Measurements from ENCODE around the gene XRCC5.

Gene XRCC5

DNA sequence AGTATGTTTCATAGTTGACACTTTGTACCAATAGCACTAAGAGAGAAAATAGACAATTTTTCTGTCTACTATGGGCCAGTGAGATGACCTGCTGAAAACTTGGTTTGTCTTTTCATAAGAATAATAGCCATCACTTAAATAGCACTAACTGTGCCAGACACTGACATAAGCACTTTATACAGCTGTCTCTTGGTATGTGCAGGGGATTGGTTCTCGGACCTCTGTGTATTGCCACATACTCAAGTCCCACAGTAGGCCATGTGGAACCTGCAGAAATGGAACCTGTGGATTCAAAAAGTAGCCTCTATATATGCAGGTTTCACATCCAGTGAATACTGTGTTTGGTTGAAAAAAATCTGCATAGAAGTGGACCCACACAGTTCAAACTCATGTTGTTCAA, 126.7 kb downstream of the XRCC5 start:
- no peaks in the 10 kb centered on the region for H3K27me3 Mint-ChIP-seq
- no peak overlapping the region for H3K4me3 Mint-ChIP-seq
- ATAC-seq (ENCODE audit: low read depth), result no peak

DNA sequence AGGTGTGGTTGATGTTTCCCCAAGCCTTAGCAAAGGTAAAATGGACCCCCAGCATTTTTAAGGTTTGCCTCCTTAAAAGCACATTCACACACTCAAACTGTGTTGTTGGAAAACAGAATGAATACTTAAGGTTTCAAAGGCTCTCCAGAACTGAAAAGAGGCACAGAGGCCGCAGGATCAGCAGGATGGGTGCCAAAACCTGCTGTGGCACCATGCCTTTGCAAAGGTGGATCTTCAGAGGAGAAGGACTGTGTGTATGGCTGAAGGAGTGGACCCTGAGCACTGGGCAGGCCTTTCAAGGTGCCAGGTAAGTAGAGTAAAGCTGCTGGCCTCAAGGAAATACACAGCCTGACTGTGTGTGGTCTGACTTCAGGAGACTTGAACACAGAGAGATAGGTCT, 127.3 kb downstream of the XRCC5 start:
- H3K4me3 Mint-ChIP-seq, result no peak overlapping the region
- no peaks in the 10 kb centered on the region for H3K27me3 Mint-ChIP-seq
- DNase-seq (ENCODE audit: low spot score in 2 of 2), result no peak

More for the DNA sequence above, 126.7 kb downstream of the XRCC5 start:
- Mint-ChIP-seq H3K36me3 (peaks cover 5% of the 10 kb centered on the region), H3K9me3 (peaks cover 13% of the 10 kb centered on the region), H3K27ac (no peak overlapping the region), H3K4me1 (no peaks in the 10 kb centered on the region)
- DNase-seq (ENCODE audit: low spot score in 2 of 2), result no peak

GRCh38 chr2:216242365-216242764, 133.2 kb downstream of the XRCC5 start:
- DNase-seq (ENCODE audit: low spot score in 2 of 2) (no peak), ATAC-seq (ENCODE audit: low read depth) (no peak)
- Mint-ChIP-seq H3K27me3 (peaks cover 5% of the 10 kb centered on the region), H3K36me3 (no peaks in the 10 kb centered on the region), H3K9me3 (no peaks in the 10 kb centered on the region), H3K27ac (no peak overlapping the region), H3K4me3 (no peak overlapping the region), H3K4me1 (no peaks in the 10 kb centered on the region)

More for the DNA sequence above, 127.3 kb downstream of the XRCC5 start:
- Mint-ChIP-seq H3K27ac (no peak overlapping the region), H3K9me3 (peaks cover 12% of the 10 kb centered on the region), H3K4me1 (no peaks in the 10 kb centered on the region), H3K36me3 (peaks cover 5% of the 10 kb centered on the region)
- ATAC-seq (ENCODE audit: low read depth), result no peak

DNA sequence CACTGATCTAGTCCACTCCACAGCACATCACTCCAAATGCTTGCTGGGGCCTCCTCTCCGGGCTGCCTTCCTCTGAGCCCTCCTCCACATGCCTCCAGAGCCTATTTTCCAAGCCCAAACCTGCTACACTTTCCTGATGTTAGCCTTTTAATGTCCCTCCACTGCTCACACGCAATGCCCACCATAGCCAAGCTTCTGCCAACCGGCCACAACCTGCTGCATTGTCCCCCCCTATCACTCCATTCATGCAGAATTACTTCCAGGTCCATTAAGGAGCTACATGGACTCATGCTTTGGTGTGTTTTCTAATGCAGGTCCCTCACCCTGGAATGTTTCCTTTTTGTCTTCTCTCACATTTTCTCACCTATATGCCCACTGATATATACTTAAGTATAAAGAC, 133.9 kb downstream of the XRCC5 start:
- H3K4me3 Mint-ChIP-seq, result no peak overlapping the region
- H3K36me3 Mint-ChIP-seq, result no peaks in the 10 kb centered on the region
- H3K9me3 Mint-ChIP-seq, result no peaks in the 10 kb centered on the region
- H3K4me1 Mint-ChIP-seq, result no peaks in the 10 kb centered on the region
- ATAC-seq (ENCODE audit: low read depth), result no peak
- no peak overlapping the region for H3K27ac Mint-ChIP-seq
- H3K27me3 Mint-ChIP-seq, result peaks cover 5% of the 10 kb centered on the region
- DNase-seq (ENCODE audit: low spot score in 2 of 2), result no peak

- ATAC-seq (ENCODE audit: low read depth), result no peak
- Mint-ChIP-seq H3K4me3 (no peak overlapping the region), H3K27me3 (peaks cover 5% of the 10 kb centered on the region), H3K4me1 (no peaks in the 10 kb centered on the region), H3K36me3 (no peaks in the 10 kb centered on the region), H3K27ac (no peak overlapping the region), H3K9me3 (peaks cover 4% of the 10 kb centered on the region)
- DNase-seq (ENCODE audit: low spot score in 2 of 2), result no peak
Measured at GRCh38 chr2:216245391-216245975, 136.3 kb downstream of the XRCC5 start.

DNA sequence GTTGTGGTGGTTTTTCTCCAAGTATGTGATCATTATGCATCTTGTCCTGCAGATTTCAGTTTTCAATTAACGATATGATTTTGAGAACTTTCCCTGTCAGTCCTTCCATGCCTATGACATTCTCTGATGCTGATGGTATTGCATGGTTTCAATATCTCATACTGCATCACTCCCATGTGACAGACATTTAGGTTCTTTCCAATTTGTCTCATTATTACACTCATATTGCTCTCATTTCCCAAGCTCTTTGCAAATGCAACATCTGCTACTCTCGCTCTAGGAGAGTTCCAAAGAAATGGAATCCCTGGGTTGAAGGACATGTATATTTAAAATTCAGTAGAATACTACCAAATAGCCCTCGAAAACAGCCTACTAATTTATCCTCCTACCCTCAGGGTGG, 137.6 kb downstream of the XRCC5 start:
- no peaks in the 10 kb centered on the region for H3K4me1 Mint-ChIP-seq
- no peaks in the 10 kb centered on the region for H3K36me3 Mint-ChIP-seq
- no peak overlapping the region for H3K4me3 Mint-ChIP-seq

More for the DNA sequence above, 137.6 kb downstream of the XRCC5 start:
- Mint-ChIP-seq H3K27me3 (peaks cover 5% of the 10 kb centered on the region), H3K27ac (no peak overlapping the region), H3K9me3 (peaks cover 4% of the 10 kb centered on the region)
- ATAC-seq (ENCODE audit: low read depth), result no peak
- DNase-seq (ENCODE audit: low spot score in 2 of 2), result no peak

All from memory B cell (primary cell).